Jurkat, Clone E6-1 (cell line): Measurements from ENCODE around the gene PTTG1.

ENCODE experiments used
- DNase-seq: peaks from one replicate; pipeline ENCODE4 v3.0.0-alpha.2; 2011; ENCODE audit warnings: low read depth, low spot score
- H3K4me3 ChIP-seq: 2 replicates; pipeline ENCODE4 v1.5.1; 2011; ENCODE audit warnings: mild to moderate bottlenecking, low read length, control low read depth, moderate library complexity

The PTTG1 gene

DNA sequence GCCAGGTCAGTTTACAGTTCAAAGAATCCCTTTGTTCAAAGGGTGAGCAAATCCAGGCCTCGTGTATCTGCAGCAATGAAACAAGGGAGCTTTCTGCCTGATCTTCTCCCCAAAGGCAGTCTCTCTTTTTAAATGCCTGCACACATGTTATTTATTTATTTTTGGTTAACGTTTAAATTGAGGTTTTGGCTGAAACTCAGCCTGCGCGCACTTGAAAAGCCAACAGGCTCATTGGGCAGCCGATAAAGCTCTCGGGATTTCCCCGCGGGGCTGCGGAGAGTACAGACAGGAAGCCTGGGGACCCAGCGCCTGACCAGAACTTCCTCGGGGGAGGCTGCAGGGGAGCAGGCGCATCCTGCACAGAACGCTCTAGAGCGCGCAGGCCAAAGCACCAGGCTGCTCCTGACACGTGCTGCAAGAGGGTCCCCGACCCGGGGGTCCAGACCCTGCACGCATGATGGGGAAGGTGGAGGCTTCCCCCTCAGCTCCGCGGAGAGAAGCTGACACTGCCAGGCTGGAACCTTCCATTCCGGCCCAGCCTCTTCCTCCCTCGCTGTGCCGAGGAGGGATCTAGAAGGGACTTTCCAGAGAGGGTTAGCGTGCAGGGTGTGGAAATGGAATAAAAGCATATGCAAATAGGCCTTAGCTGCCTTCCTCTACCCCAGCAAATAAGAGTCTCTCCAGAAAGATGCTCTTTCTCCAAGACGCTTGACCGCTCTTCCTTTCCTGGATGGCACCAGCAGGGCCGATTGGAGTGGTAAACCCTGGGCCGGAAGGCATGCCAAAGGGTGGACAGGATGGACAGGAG lies 46.1 kb downstream of the PTTG1 start:
- peak; percentile 67 for DNase-seq
- peak overlapping the region; percentile 13 for H3K4me3 ChIP-seq

DNA sequence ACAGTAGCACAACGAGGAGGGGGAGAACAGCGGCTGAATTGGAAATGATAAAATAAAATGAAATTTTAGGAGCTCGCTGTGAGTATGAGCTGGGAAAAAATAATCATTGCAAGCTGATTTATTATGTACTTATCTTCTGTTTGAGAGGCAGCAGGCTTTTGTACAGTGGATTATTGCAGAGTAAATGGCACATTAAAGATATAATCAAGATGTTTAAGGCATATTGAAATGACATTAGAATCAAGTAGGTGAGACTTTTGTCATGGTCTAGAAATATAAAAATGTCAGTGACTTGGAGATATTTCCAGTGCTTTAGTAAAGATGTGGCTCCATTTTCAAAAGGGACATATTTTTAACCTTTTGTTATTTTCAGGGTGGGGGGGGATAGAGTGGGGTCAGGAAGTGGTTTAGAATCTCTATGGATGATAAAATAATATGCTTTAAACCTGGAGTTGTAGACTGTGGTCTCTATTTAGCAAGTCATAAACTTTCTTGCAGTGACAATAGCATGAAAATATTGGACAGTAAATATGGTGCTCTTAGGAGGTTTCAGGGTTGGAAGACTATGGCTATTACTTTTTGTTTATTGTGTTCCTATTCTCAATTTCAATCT lies 46.8 kb downstream of the PTTG1 start:
- DNase-seq, result no peak
- no peak overlapping the region for H3K4me3 ChIP-seq

DNA sequence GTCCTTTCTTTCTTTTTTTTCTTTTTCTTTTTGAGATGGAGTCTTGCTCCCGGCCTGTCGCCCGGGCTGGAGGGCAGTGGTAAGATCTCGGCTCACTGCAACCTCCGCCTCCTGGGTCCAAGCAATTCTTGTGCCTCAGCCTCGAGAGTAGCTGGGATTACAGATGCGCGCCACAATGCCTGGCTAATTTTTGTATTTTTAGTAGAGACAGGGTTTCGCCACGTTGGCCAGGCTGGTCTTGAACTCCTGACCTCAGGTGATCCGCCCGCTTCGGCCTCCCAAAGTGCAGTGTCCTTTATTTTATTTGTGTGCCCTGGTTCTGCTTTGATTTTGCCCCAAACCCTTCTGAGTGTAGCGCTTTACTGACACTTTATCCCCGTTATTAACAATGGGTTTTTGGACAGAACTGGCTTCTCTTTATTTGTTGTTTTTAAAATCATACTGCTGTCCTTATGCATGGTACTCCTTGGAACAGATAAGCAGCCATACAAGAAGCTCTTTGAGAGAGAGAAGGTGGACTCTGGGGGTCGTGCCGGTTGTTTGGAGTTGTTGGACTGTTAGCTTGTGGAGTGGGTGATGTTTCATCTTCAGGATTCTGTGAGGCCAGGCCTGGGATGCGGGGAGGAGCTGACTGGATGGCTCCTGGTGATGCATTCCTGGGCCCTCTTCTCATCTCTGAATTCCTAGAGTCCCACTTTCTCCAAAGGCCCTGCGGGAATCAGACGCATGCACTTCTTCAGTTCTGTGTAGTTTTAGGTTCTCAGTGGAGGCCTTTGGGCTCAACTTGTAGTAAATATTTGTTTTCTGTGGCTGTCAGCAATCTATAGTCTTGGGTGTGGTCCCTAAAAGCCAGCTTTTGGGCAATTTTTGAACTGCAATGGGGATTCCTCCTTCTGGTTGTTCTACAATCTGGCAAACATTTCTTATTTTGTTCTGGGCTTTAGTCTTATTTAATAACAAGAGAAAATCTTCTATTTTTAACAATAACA lies 47.8 kb downstream of the PTTG1 start:
- DNase-seq, result no peak
- no peak overlapping the region for H3K4me3 ChIP-seq

DNA sequence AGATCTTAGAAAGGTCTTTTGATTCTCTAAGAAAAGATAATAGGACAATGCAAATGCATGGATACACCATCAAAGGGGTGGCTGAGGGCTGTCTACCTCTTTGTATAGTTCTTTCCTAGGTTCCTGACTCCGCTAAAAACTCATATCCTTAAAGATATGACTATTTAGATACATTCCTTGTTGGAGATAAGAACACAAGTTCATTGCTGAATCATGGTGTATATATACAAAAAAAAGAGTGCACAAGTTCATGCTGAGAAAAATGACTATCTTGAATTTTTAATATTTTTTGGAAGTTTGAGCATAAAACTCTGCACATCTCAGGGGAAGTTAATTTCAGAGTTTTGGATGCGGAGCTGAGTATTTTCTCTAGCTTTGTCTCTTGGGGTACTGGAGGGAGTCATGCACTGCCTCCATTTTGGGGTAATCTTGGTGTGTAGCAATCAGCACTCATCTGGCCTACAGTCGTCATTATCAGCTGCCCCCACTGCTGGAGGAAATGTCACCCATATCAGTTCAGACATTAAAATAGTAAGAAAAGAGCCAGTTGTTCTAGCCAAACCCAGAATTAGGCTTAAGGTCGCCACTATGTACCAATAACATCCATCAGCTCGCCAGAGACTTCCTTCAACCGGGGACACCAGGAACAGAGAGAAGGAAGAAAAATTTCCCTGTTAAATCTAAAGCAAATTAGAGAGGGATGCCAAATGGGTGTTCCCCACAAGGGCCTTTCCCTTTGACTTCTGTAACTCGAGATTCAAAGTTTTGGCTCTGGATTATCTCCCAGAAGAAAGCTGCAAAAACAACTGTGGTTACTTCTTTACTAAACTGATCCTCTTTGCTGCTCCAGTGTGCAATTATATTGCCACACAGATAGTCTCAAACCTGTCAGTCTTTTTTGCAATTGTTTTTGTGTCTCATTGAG lies 49.0 kb downstream of the PTTG1 start:
- H3K4me3 ChIP-seq, result no peak overlapping the region
- DNase-seq, result no peak

DNA sequence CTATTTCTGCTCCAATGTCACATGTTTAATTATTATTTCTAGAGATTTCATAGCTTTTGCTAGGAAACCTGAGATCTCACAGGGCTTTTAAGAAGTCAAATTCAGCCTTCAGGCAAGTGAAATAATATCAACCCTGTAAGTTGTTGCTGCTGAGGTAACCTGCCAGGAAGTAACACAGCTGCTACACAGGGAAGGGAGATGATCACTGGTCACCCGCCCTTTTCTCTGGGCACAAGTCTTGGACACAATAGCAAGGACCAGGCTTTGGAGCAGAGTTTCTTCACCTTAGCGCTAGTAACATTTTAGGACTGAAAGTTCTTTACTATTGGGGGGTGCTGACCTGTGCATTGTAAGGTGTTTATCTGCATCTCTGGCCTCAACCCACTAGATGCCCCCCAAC lies 50.1 kb downstream of the PTTG1 start:
- no peak for DNase-seq
- H3K4me3 ChIP-seq, result no peak overlapping the region

DNA sequence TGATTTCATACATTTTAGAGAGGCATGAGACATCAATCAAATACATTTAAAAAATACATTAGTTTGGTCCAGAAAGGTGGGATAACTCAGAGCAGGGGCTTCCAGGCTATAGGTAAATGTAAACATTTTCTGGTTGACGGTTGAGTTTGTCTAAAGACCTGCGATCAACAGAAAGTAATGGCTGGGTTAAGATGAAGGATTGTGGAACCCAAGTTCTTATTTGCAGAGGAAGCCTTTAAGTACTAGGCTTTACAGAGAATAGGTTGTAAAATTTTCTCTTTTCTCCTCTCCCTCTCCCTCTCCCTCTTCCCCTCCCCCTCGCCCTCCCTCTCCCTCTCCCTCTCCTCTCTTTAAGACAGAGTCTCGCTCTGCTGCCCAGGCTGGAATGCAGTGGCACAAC lies 50.8 kb downstream of the PTTG1 start:
- no peak for DNase-seq
- no peak overlapping the region for H3K4me3 ChIP-seq

DNA sequence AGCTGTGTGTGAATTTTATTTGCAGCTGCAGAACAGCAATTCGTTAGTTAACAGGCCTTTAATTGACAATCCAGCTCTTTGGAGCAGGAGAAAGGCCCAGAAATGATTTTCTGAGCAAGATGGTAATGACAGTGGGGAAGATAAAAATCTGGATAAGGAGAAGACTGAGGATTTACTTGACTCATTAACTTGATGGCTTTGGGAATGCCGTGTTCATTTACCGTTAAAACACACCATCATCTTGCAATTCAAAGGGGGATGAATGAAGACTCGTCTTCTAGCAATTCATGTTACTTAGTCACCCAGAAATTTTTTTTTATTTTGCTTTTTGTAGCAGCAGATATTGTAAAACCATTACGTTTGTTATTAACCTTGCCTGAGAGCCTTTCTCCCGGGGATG lies 52.0 kb downstream of the PTTG1 start:
- no peak for DNase-seq
- no peak overlapping the region for H3K4me3 ChIP-seq

DNA sequence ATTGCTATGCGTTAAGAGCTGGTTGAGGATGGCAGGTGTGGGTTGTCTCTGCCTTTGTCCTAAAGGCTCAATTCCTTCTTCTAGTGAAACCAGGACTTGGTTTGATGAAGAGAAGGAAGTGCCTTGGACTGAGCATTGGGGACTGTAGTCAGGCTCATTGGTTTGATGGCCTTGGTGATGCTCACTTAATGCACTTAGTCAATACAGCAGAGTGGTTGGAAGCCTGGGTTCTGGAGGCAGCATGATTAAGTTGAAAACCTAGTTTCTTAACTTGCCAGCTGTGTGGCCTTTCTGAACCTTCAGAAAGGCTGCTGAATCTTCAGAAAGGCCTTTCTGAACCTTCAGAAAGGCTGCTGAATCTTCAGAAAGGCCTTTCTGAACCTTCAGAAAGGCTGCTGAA lies 52.4 kb downstream of the PTTG1 start:
- DNase-seq, result no peak
- no peak overlapping the region for H3K4me3 ChIP-seq

DNA sequence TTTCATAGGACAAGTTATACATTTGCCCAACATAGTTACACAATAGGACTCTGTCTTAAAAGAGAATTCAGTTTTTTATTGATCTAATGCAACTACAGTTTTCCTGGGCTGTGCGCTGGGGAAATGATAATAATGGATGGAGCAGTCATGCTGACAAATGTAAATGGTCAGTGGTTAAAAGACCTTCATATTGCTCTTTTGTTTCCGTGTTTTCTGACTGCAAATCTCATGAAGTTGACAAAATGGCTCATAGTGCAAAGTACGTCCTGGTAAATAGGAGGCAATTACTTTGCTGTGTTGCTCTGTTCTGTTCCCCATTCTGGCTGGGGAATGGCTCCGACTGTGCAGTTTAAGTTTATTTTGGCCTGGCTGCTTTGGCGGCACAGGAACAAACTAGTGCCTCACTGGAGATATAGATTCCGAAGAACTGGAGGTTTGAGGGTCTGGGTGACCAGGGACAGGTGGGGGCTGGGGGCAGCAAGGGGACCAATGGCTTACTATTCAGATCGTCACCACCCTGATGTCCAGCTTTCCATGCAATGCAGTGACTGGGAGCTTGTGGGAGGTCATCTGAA lies 54.3 kb downstream of the PTTG1 start:
- no peak overlapping the region for H3K4me3 ChIP-seq
- DNase-seq, result no peak

DNA sequence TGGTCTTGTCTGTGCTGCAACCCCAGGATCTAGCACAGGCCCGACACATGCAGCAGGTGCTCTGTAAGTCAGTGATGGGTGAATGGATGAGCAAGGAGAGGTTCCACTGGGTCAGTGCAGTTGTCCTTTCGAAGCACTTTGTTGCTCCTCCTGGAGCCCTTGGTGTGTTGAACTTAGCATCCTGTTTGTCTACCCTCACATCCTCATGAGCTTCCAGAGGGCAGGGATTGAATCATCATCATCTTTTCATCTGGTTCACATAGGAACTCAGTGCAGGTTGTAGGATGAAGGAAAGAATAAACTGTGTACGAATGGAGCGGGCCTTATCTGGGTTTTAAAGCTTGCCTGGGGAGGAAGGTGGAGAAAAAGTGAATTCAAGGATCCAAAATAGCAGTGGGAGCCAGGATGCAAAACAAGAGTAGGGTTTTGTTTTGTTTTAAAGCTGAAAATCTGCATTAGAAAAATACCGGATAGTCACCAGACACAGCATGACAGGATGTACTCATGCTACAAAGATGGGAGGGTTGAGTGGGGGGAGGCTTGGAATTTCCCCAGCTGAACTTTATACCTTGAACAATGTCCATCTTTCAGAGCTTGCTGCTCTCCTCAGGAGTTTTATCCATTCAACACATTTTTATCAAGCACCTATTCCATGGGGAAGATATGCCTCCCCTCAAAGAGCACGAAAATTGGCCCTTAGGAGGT lies 55.8 kb downstream of the PTTG1 start:
- DNase-seq, result no peak
- no peak overlapping the region for H3K4me3 ChIP-seq

DNA sequence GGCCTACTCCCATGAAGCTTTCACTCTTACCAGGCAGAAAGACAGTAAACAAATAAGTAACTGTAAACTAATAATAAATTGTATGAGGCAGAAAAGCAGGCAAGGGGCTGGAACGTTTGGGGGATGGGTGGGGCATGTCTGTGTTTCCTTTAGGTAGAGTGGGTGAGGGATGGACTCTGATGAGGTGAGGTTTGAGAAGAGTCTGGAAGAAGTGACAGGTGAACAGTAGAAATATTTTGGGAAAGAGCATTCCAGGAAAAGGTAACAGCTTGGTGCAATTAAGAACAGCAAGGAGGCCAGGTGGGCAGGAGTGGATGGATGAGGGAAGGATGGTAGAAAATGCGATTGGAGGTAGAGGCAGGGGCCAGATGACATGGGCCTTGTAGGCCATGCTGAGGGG lies 56.5 kb downstream of the PTTG1 start:
- no peak overlapping the region for H3K4me3 ChIP-seq
- DNase-seq, result no peak
